Brain microvascular endothelial cell (primary cell): ENCODE data around the gene PSORS1C1.
"Not testable (repeated sequence)": the region's sequence is repeated elsewhere in the genome, so short reads cannot be mapped to it uniquely, and the experiment has no call there.

Source experiments
- DNase-seq: peaks from one replicate; pipeline ENCODE4 v3.0.0-alpha.2; 2020
- H3K27ac ChIP-seq: fragments of 250-450 bp; sonication (Bioruptor Pico); 2 replicates; pipeline ENCODE4 v1.5.1; 2020; ENCODE audit warnings: mild to moderate bottlenecking, moderate library complexity
- H3K27me3 ChIP-seq: fragments of 250-450 bp; sonication (Bioruptor Pico); replicated peaks from 2 replicates; pipeline ENCODE4 v1.5.1; 2020; ENCODE audit warnings: mild to moderate bottlenecking
- H3K36me3 ChIP-seq: fragments of 250-450 bp; sonication (Bioruptor Pico); replicated peaks from 2 replicates; pipeline ENCODE4 v1.5.1; 2020; ENCODE audit warnings: mild to moderate bottlenecking
- H3K4me3 ChIP-seq: 2 replicates; pipeline ENCODE4 v1.5.1; 2011; ENCODE audit warnings: low read depth, mild to moderate bottlenecking, control low read depth, low read length, moderate library complexity
- CTCF ChIP-seq: IDR thresholded peaks from 2 replicates; pipeline ENCODE4 v1.5.1; 2011; ENCODE audit warnings: low read depth, mild to moderate bottlenecking, moderate library complexity, low read length, control low read depth, inconsistent platforms; ENCODE audit errors: missing control alignments
- in situ Hi-C: cut with HindIII; loops from 2 replicates; pipeline ENCODE4 v1.10.0; 2017; ENCODE audit warnings: low sequenced_read_pairs, low pct_ligation_motif_present

PSORS1C1 gene

GRCh38 chr6:31168606-31169005, 54.0 kb downstream of the PSORS1C1 start:
- no peak for TF ChIP-seq CTCF
- Histone ChIP-seq H3K27me3 (no peaks in the 10 kb centered on the region), H3K27ac (no peak overlapping the region), H3K36me3 (no peaks in the 10 kb centered on the region), H3K4me3 (no peak overlapping the region)
- no peak for DNase-seq
- in situ Hi-C loops = no loop called here

GRCh38 chr6:31169123-31169857, 54.7 kb downstream of the PSORS1C1 start:
- Histone ChIP-seq H3K4me3 (no peak overlapping the region), H3K27ac (no peak overlapping the region), H3K36me3 (no peaks in the 10 kb centered on the region), H3K27me3 (no peaks in the 10 kb centered on the region)
- in situ Hi-C loops = no loop called here
- DNase-seq = no peak
- no peak for TF ChIP-seq CTCF

- DNase-seq, H3K36me3 ChIP-seq, H3K27me3 ChIP-seq, H3K27ac ChIP-seq, in situ Hi-C loops, H3K4me3 ChIP-seq: not testable (repeated sequence)
Measured at GRCh38 chr6:31169858-31170599, 55.4 kb downstream of the PSORS1C1 start.

- TF ChIP-seq CTCF = no peak
- H3K36me3 ChIP-seq = no peaks in the 10 kb centered on the region
- in situ Hi-C loops = no loop called here
- H3K27me3 ChIP-seq = no peaks in the 10 kb centered on the region
- DNase-seq = no peak
- H3K4me3 ChIP-seq = no peak within 1 kb of the TSS
- H3K27ac ChIP-seq = no peak within 1 kb of the TSS
Measured at GRCh38 chr6:31170600-31170881, 55.9 kb downstream of the PSORS1C1 start, which contains the start of gene POU5F1. TSS of gene POU5F1 (minus strand) at chr6:31170682. CDS start at chr6:31170620, 62 bp downstream.

GRCh38 chr6:31170987-31171671, 56.5 kb downstream of the PSORS1C1 start:
- DNase-seq = no peak
- no peak overlapping the region for H3K4me3 ChIP-seq
- no peak for TF ChIP-seq CTCF
- in situ Hi-C loops = no loop called here
- no peaks in the 10 kb centered on the region for H3K36me3 ChIP-seq
- H3K27ac ChIP-seq = no peak overlapping the region
- H3K27me3 ChIP-seq = no peaks in the 10 kb centered on the region
